K562 (cell line): ENCODE measurements around the gene PIP4K2A. TPM values are rescaled to one million over a fixed set of nuclear protein-coding genes. Genes with fewer than 3 reads are reported as not detected.

ENCODE experiments used
- CCAR2 ChIP-seq: fragments of 200-400 bp; formaldehyde crosslinking; IDR thresholded peaks from 2 replicates; pipeline ENCODE4 v1.6.1; 2017; ENCODE audit warnings: mild to moderate bottlenecking, low read depth, low read length
- CHCHD3 ChIP-seq: fragments of 250-450 bp; sonication (Bioruptor Pico); IDR thresholded peaks from 2 replicates; pipeline ENCODE4 v2.1.2; 2022; ENCODE audit warnings: mild to moderate bottlenecking
- GABPA ChIP-seq: fragments of 200-800 bp; sonication (Bioruptor generic); conservative IDR thresholded peaks from 2 replicates; pipeline ENCODE4 v1.6.1; 2016; ENCODE audit warnings: low read depth, missing genetic modification characterization, missing compliant biosample characterization
- MTA2 ChIP-seq: fragments of 450-650 bp; IDR thresholded peaks from 2 replicates; pipeline ENCODE4 v1.6.1; 2016; ENCODE audit warnings: low read depth
- SIN3B ChIP-seq: fragments of 450-650 bp; IDR thresholded peaks from 2 replicates; pipeline ENCODE4 v1.6.1; 2017; ENCODE audit warnings: low read depth, mild to moderate bottlenecking, moderate library complexity
- ZNF121 ChIP-seq: sonication (generic); formaldehyde crosslinking; conservative IDR thresholded peaks from 2 replicates; pipeline ENCODE4 v1.8.0; 2022; ENCODE audit warnings: missing genetic modification reagents
- ZNF668 ChIP-seq: fragments of 250-450 bp; sonication (Bioruptor Pico); IDR thresholded peaks from 2 replicates; pipeline ENCODE4 v1.8.0; 2022; ENCODE audit warnings: mild to moderate bottlenecking, inconsistent platforms
- ZNF778 ChIP-seq: fragments of 450-650 bp; formaldehyde crosslinking; IDR thresholded peaks from 2 replicates; pipeline ENCODE4 v1.4.0; 2020; ENCODE audit warnings: mild to moderate bottlenecking, moderate library complexity
- polyA plus RNA-seq, 8 experiments: library from polyadenylated mRNA; depleted of rRNA in 4 of 8; stranded (reverse) in 5 of 8; unstranded in 3 of 8; fragments of >200 nt; fragmentation: Nextera tagmentation in 2 of 8; fragmentation: Illumina TruSeq in 1 of 8; extraction: Ambion mirVana in 2 of 8; extraction: Trizol in 1 of 8; gene quantifications; 2 replicates each; pipeline versions ENCODE4 v1.2.1 to v1.2.3, GENCODE V29; 2011 to 2014; ENCODE audit warnings: inconsistent platforms in 1 of 8, missing spikeins in 1 of 8
- total RNA-seq, 7 experiments: library from RNA; depleted of rRNA in 6 of 7; stranded (reverse); fragments of >200 nt in 6 of 7; fragmentation: Illumina TruSeq in 2 of 7; extraction: Trizol in 2 of 7; gene quantifications; 2 replicates each; pipeline versions ENCODE4 v1.2.1 to v1.2.3, GENCODE V29; 2011 to 2021; ENCODE audit warnings: low replicate concordance in 1 of 7
- TF ChIP-seq, protein P1 (sequence below), 2 experiments: fragments of 450-650 bp; formaldehyde crosslinking in 1 of 2; IDR thresholded peaks; 2 replicates each; pipeline versions ENCODE4 v1.4.0 to v1.6.1; 2014 to 2020; ENCODE audit warnings: mild to moderate bottlenecking in 2 of 2, borderline replicate concordance in 1 of 2, low read depth in 1 of 2
- TF ChIP-seq, protein P2 (sequence below): fragments of 450-650 bp; IDR thresholded peaks from 2 replicates; pipeline ENCODE4 v1.6.1; 2018; ENCODE audit not compliant: partially characterized antibody
- TF ChIP-seq, protein P3 (sequence below): fragments of 250-450 bp; sonication (Bioruptor Pico); IDR thresholded peaks from 2 replicates; pipeline ENCODE4 v1.4.0; 2020; ENCODE audit warnings: borderline replicate concordance
- TF ChIP-seq, protein P4 (sequence below): fragments of 450-650 bp; IDR thresholded peaks from 2 replicates; pipeline ENCODE4 v1.6.1; 2018; ENCODE audit warnings: mild to moderate bottlenecking, low read depth; ENCODE audit not compliant: partially characterized antibody

Gene PIP4K2A
- total and polyA plus RNA-seq, 9 of the 15 experiments (the other 6 are each of a cell fraction or from before 2014, with no cell fraction given) = 35.6 to 117 (median 71.9) TPM

DNA sequence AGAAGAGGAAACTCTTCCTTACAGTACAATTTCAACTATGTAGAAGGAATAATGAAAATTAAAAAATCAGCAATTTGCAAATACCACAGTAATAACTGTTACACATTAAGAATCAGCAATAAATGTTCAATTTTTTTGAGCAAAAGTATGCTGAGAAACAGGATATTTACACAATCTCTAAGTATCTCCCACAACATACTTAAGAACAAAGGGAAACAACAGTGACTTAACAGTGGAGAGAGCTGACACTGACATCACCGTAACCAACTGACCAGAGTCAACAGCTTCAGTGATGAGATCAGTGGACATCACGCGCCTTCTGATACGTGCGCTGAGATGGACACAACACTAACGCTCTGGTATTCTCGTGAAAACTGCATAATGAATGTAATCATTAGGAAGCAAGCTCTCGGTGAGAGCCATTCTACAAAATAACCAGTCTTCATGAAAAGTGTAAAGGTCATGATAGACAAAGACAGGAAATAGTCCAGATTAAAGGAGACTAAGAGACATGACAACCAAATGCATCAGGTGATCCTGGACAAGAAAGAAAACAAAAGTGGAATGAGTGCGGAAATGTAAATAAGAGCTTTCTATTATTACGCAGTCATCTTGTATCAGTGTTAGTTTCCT, 82.6 kb downstream of the PIP4K2A start (continued):
- TF ChIP-seq, protein P1, sequence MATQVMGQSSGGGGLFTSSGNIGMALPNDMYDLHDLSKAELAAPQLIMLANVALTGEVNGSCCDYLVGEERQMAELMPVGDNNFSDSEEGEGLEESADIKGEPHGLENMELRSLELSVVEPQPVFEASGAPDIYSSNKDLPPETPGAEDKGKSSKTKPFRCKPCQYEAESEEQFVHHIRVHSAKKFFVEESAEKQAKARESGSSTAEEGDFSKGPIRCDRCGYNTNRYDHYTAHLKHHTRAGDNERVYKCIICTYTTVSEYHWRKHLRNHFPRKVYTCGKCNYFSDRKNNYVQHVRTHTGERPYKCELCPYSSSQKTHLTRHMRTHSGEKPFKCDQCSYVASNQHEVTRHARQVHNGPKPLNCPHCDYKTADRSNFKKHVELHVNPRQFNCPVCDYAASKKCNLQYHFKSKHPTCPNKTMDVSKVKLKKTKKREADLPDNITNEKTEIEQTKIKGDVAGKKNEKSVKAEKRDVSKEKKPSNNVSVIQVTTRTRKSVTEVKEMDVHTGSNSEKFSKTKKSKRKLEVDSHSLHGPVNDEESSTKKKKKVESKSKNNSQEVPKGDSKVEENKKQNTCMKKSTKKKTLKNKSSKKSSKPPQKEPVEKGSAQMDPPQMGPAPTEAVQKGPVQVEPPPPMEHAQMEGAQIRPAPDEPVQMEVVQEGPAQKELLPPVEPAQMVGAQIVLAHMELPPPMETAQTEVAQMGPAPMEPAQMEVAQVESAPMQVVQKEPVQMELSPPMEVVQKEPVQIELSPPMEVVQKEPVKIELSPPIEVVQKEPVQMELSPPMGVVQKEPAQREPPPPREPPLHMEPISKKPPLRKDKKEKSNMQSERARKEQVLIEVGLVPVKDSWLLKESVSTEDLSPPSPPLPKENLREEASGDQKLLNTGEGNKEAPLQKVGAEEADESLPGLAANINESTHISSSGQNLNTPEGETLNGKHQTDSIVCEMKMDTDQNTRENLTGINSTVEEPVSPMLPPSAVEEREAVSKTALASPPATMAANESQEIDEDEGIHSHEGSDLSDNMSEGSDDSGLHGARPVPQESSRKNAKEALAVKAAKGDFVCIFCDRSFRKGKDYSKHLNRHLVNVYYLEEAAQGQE (IDR thresholded peaks at IDR 0.05; ENCODE audit: borderline replicate concordance) = no peak
- TF ChIP-seq, protein P1 (CRISPR knock-in tag; IDR thresholded peaks at IDR 0.05; ENCODE audit: low read depth) = no peak
- TF ChIP-seq ZNF121 (no peak), SIN3B (no peak), ZNF778 (no peak), ZNF668 (no peak), CCAR2 (no peak), CHCHD3 (CRISPR knock-in tag) (no peak), MTA2 (peak; percentile 9; the same call in 1 of the 2 replicates), GABPA (tag) (peak; percentile 31)
- TF ChIP-seq, protein P2, sequence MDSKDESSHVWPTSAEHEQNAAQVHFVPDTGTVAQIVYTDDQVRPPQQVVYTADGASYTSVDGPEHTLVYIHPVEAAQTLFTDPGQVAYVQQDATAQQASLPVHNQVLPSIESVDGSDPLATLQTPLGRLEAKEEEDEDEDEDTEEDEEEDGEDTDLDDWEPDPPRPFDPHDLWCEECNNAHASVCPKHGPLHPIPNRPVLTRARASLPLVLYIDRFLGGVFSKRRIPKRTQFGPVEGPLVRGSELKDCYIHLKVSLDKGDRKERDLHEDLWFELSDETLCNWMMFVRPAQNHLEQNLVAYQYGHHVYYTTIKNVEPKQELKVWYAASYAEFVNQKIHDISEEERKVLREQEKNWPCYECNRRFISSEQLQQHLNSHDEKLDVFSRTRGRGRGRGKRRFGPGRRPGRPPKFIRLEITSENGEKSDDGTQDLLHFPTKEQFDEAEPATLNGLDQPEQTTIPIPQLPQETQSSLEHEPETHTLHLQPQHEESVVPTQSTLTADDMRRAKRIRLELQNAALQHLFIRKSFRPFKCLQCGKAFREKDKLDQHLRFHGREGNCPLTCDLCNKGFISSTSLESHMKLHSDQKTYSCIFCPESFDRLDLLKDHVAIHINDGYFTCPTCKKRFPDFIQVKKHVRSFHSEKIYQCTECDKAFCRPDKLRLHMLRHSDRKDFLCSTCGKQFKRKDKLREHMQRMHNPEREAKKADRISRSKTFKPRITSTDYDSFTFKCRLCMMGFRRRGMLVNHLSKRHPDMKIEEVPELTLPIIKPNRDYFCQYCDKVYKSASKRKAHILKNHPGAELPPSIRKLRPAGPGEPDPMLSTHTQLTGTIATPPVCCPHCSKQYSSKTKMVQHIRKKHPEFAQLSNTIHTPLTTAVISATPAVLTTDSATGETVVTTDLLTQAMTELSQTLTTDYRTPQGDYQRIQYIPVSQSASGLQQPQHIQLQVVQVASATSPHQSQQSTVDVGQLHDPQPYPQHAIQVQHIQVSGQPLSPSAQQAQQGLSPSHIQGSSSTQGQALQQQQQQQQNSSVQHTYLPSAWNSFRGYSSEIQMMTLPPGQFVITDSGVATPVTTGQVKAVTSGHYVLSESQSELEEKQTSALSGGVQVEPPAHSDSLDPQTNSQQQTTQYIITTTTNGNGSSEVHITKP = no peak
- TF ChIP-seq, protein P3, sequence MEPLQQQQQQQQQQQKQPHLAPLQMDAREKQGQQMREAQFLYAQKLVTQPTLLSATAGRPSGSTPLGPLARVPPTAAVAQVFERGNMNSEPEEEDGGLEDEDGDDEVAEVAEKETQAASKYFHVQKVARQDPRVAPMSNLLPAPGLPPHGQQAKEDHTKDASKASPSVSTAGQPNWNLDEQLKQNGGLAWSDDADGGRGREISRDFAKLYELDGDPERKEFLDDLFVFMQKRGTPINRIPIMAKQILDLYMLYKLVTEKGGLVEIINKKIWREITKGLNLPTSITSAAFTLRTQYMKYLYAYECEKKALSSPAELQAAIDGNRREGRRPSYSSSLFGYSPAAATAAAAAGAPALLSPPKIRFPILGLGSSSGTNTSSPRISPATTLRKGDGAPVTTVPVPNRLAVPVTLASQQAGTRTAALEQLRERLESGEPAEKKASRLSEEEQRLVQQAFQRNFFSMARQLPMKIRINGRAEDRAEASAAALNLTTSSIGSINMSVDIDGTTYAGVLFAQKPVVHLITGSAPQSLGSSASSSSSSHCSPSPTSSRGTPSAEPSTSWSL (CRISPR knock-in tag) = no peak
- TF ChIP-seq, protein P4, sequence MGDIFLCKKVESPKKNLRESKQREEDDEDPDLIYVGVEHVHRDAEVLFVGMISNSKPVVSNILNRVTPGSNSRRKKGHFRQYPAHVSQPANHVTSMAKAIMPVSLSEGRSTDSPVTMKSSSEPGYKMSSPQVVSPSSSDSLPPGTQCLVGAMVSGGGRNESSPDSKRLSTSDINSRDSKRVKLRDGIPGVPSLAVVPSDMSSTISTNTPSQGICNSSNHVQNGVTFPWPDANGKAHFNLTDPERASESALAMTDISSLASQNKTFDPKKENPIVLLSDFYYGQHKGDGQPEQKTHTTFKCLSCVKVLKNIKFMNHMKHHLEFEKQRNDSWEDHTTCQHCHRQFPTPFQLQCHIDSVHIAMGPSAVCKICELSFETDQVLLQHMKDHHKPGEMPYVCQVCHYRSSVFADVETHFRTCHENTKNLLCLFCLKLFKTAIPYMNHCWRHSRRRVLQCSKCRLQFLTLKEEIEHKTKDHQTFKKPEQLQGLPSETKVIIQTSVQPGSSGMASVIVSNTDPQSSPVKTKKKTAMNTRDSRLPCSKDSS = no peak
